H1 (cell line): ENCODE results near the gene LDLRAD4. TPM values are rescaled to one million over a fixed set of nuclear protein-coding genes. Genes with fewer than 3 reads are reported as not detected.

Experiments
- CTCF ChIA-PET: fragments of 300-600 bp; sonication (Branson Sonifier 250); formaldehyde crosslinking; loops from one replicate; lab custom pipeline; 2021; ENCODE audit not compliant: partially characterized antibody; lab: Charles Lee
- POLR2A ChIA-PET: fragments of 300-600 bp; sonication (Branson Sonifier 250); formaldehyde crosslinking; loops from one replicate; lab custom pipeline; 2021; ENCODE audit warnings: inconsistent platforms; ENCODE audit not compliant: partially characterized antibody; lab: Charles Lee
- DNase-seq, 2 experiments: peaks; one replicate each; pipeline versions ENCODE4 v3.0.0 to v3.0.0-alpha.2; 2010 to 2022; ENCODE audit warnings: low spot score in 2 of 2, low read depth in 1 of 2, mixed read lengths in 1 of 2
- FAIRE-seq: peaks from 2 replicates; lab custom pipeline; 2011; peaks lifted over from hg19 to GRCh38; lab: Jason Lieb, UNC
- H2AFZ ChIP-seq: 2 replicates; pipeline ENCODE4 v1.8.1; 2012; ENCODE audit warnings: low read length, inconsistent platforms
- H2AK5ac ChIP-seq: 2 replicates; pipeline ENCODE4 v1.6.1; 2013; ENCODE audit warnings: low read depth, low read length
- H2BK120ac ChIP-seq: replicated peaks from 2 replicates; pipeline ENCODE3; 2013; ENCODE audit warnings: low read depth, low read length, inconsistent platforms
- H2BK12ac ChIP-seq: 2 replicates; pipeline ENCODE4 v1.6.1; 2013; ENCODE audit warnings: low read depth, low read length
- H2BK15ac ChIP-seq: 2 replicates; pipeline ENCODE4 v1.6.1; 2013; ENCODE audit warnings: low read length
- H2BK20ac ChIP-seq: 2 replicates; pipeline ENCODE4 v1.6.1; 2013; ENCODE audit warnings: low read length
- H2BK5ac ChIP-seq: 2 replicates; pipeline ENCODE4 v1.6.1; 2013; ENCODE audit warnings: low read depth, low read length
- H3K14ac ChIP-seq: 2 replicates; pipeline ENCODE4 v1.6.1; 2013; ENCODE audit warnings: inconsistent platforms; ENCODE audit not compliant: insufficient read length
- H3K18ac ChIP-seq: 2 replicates; pipeline ENCODE4 v1.6.1; 2013; ENCODE audit warnings: low read length; ENCODE audit errors: extremely low read depth
- H3K23ac ChIP-seq: 2 replicates; pipeline ENCODE4 v1.6.1; 2013; ENCODE audit warnings: inconsistent platforms; ENCODE audit not compliant: insufficient read length
- H3K23me2 ChIP-seq: 2 replicates; pipeline ENCODE4 v1.6.1; 2013; ENCODE audit warnings: low read depth, low read length
- H3K27ac ChIP-seq: 2 replicates; pipeline ENCODE4 v1.6.1; 2011; ENCODE audit warnings: low read depth, low read length, inconsistent platforms
- H3K27me3 ChIP-seq, 4 experiments: replicated peaks in 1 of 4; 1 replicate in 1 of 4; 2 replicates in 3 of 4; pipeline versions ENCODE4 v1.6.1 to v1.8.1; 2011 to 2013; ENCODE audit warnings: low read length in 3 of 4, mild to moderate bottlenecking in 3 of 4, inconsistent platforms in 2 of 4, mixed read lengths in 2 of 4, moderate library complexity in 1 of 4; ENCODE audit not compliant: control insufficient read depth in 3 of 4, insufficient read depth in 3 of 4; ENCODE audit errors: extremely low read depth in 1 of 4
- H3K36me3 ChIP-seq, 4 experiments: 2 replicates each; pipeline versions ENCODE4 v1.6.1 to v1.8.1; 2011 to 2013; ENCODE audit warnings: mild to moderate bottlenecking in 4 of 4, low read length in 3 of 4, moderate library complexity in 2 of 4, control low read depth in 1 of 4, inconsistent platforms in 1 of 4; ENCODE audit not compliant: insufficient read depth in 4 of 4, control insufficient read depth in 2 of 4
- H3K4ac ChIP-seq: replicated peaks from 2 replicates; pipeline ENCODE3; 2013; ENCODE audit warnings: low read length, low read depth, mixed read lengths, inconsistent platforms; ENCODE audit not compliant: insufficient read length
- H3K4me1 ChIP-seq, 4 experiments: replicated peaks in 1 of 4; 1 replicate in 1 of 4; 2 replicates in 3 of 4; pipeline versions ENCODE4 v1.6.1 to v1.8.1; 2011 to 2013; ENCODE audit warnings: low read length in 3 of 4, inconsistent platforms in 2 of 4, mixed read lengths in 1 of 4; ENCODE audit not compliant: insufficient read depth in 4 of 4, control insufficient read depth in 3 of 4
- H3K4me2 ChIP-seq, 2 experiments: 2 replicates each; pipeline versions ENCODE4 v1.6.1 to v1.8.1; 2011 to 2013; ENCODE audit warnings: low read depth in 2 of 2, low read length in 2 of 2, control low read depth in 1 of 2, inconsistent platforms in 1 of 2, mild to moderate bottlenecking in 1 of 2; ENCODE audit not compliant: insufficient read depth in 1 of 2
- H3K4me3 ChIP-seq, 4 experiments: fragments of 200-600, 300-600 bp in 1 of 4; sonication (generic), shearing (Covaris generic), sonication (Bioruptor Twin) in 1 of 4; 2 replicates each; pipeline versions ENCODE4 v1.5.1 to v1.8.1; 2011 to 2016; ENCODE audit warnings: low read length in 4 of 4, low read depth in 3 of 4, control low read depth in 2 of 4, inconsistent platforms in 2 of 4, mild to moderate bottlenecking in 2 of 4, mixed read lengths in 1 of 4, moderate library complexity in 1 of 4; ENCODE audit not compliant: insufficient read depth in 2 of 4; ENCODE audit errors: extremely low read depth in 1 of 4
- H3K56ac ChIP-seq: replicated peaks from 2 replicates; pipeline ENCODE3; 2013; ENCODE audit warnings: low read depth, mild to moderate bottlenecking, mixed read lengths, low read length, inconsistent platforms; ENCODE audit not compliant: insufficient read length
- H3K79me1 ChIP-seq: 2 replicates; pipeline ENCODE4 v1.6.1; 2013; ENCODE audit warnings: low read depth, low read length, control low read depth
- H3K79me2 ChIP-seq, 2 experiments: 2 replicates each; pipeline versions ENCODE4 v1.6.1 to v1.8.1; 2012 to 2013; ENCODE audit warnings: low read length in 2 of 2, mild to moderate bottlenecking in 2 of 2, inconsistent platforms in 1 of 2; ENCODE audit not compliant: insufficient read depth in 2 of 2, control insufficient read depth in 1 of 2
- H3K9ac ChIP-seq, 4 experiments: replicated peaks in 1 of 4; 1 replicate in 1 of 4; 2 replicates in 3 of 4; pipeline versions ENCODE4 v1.6.1 to v1.8.1; 2011 to 2013; ENCODE audit warnings: low read depth in 3 of 4, low read length in 3 of 4, control low read depth in 2 of 4, mild to moderate bottlenecking in 2 of 4, moderate library complexity in 2 of 4, inconsistent platforms in 1 of 4; ENCODE audit errors: extremely low read depth in 1 of 4
- H3K9me3 ChIP-seq, 2 experiments: 2 replicates each; pipeline versions ENCODE4 v1.6.1 to v1.8.1; 2012 to 2013; ENCODE audit warnings: mild to moderate bottlenecking in 2 of 2, moderate library complexity in 2 of 2, control low read depth in 1 of 2, inconsistent platforms in 1 of 2, low read depth in 1 of 2, low read length in 1 of 2, mixed read lengths in 1 of 2; ENCODE audit not compliant: insufficient read depth in 2 of 2
- H4K20me1 ChIP-seq, 2 experiments: replicated peaks in 1 of 2; 2 replicates each; pipeline versions ENCODE3 to v1.8.1; 2011 to 2013; ENCODE audit warnings: inconsistent platforms in 2 of 2, low read length in 2 of 2, mild to moderate bottlenecking in 1 of 2; ENCODE audit not compliant: insufficient read depth in 2 of 2, control insufficient read depth in 1 of 2
- H4K5ac ChIP-seq: 2 replicates; pipeline ENCODE4 v1.6.1; 2013; ENCODE audit warnings: low read length, low read depth, mixed read lengths, inconsistent platforms; ENCODE audit not compliant: insufficient read length
- H4K8ac ChIP-seq: 2 replicates; pipeline ENCODE4 v1.8.0; 2013; ENCODE audit warnings: mild to moderate bottlenecking, moderate library complexity, low read length, inconsistent platforms; ENCODE audit not compliant: insufficient read depth; ENCODE audit errors: extremely low read depth
- H4K91ac ChIP-seq: replicated peaks from 2 replicates; pipeline ENCODE3; 2013; ENCODE audit warnings: low read length, mixed read lengths, inconsistent platforms; ENCODE audit not compliant: insufficient read length
- ASH2L ChIP-seq: fragments of 200-600, 300-600 bp; sonication (generic); IDR thresholded peaks from one replicate; pipeline ENCODE4 v1.7.1; 2017; ENCODE audit warnings: low read length
- WGBS, 2 experiments: shearing (Covaris generic) in 1 of 2; methylation state at CpG; one replicate each; pipeline versions ENCODE4 v1.1.6 to v1.1.7; 2013 to 2015; ENCODE audit warnings: low lambda C conversion rate in 2 of 2, mixed read lengths in 2 of 2, inconsistent platforms in 1 of 2, low coverage in 1 of 2, missing lambda C conversion rate in 1 of 2; ENCODE audit not compliant: insufficient replicate concordance in 2 of 2, insufficient coverage in 1 of 2, insufficient read length in 1 of 2; ENCODE audit errors: extremely low coverage in 1 of 2, missing lambda C conversion rate in 1 of 2; 5-methylcytosine and 5-hydroxymethylcytosine counted together
- polyA plus RNA-seq, 7 experiments: library from polyadenylated mRNA; depleted of rRNA in 3 of 7; stranded (reverse) in 5 of 7; unstranded in 2 of 7; fragments of >200 nt in 5 of 7; fragments of 200-250 nt in 2 of 7; gene quantifications; 1 replicate in 5 of 7; 2 replicates in 1 of 7; 4 replicates in 1 of 7; pipeline versions ENCODE4 v1.2.1 to v1.2.3, GENCODE V29; 2011 to 2013; ENCODE audit warnings: missing spikeins in 2 of 7, mixed read lengths in 2 of 7
- total RNA-seq: library from RNA; stranded (reverse); fragmentation: NEBNext Ultra II Directional; extraction: Animal tissue kit (Norgen Biotek cat#: 25700); gene quantifications from 2 replicates; pipeline ENCODE4 v1.2.1, GENCODE V29; 2021

Gene LDLRAD4
- total and polyA plus RNA-seq, 2 of the 8 experiments (the other 6 are each of a cell fraction or from before 2014, with no cell fraction given), result 0.77 to 1.4 TPM

DNA sequence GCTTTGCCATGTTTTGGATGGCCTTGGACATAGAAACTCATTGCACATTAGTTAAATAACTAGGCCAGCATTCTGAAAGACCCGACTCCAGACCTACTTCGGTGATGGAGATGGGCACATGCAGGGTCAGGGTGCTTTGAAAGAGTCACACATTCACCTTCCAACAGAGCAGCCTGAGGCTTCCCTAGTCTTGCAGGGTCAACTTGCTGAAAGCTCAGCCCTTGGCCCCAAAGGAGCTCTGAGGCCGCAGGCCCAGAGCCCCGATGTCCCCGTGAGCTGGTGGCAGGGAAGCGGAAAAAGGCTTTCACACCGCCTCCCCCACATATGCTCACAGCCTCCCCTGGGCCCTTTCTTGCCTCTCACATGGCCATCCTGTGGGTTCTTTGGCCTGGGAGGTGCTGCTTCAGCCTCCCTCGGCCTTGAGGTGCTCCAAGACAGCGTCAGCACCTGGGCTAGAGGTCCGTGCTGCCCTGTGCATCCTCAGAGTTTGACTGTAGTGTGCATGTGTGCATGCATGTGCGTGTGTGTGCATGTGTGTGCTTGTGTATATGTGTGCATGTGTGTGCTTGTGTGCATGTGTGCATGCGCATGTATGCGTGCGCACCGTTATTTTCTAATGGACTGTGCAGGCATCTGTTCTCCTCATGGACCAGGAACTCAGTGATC lies 21.6 kb downstream of the LDLRAD4 start:
- Histone ChIP-seq H3K4ac (peak overlapping the region; percentile 42), H3K4me3 (no peak overlapping the region), H2BK5ac (0 out of 2 replicates have a peak overlapping the region, but pooled peaks have one; percentile 60), H3K27me3 (no peaks in the 10 kb centered on the region), H3K27ac (no peak overlapping the region), H2BK12ac (no peak overlapping the region), H3K79me2 (no peaks in the 10 kb centered on the region), H4K20me1 (no peaks in the 10 kb centered on the region), H3K23ac (no peak overlapping the region), H3K18ac (no peak overlapping the region; the same call in 1 of the 2 replicates), H2BK120ac (peak overlapping the region; percentile 66), H4K8ac (no peak overlapping the region; the same call in 1 of the 2 replicates), H3K4me2 (no peak overlapping the region), H2AK5ac (0 out of 2 replicates have a peak overlapping the region, but pooled peaks have one; percentile 65), H3K14ac (no peak overlapping the region), H3K56ac (no peak overlapping the region), H3K9me3 (no peaks in the 10 kb centered on the region), H3K23me2 (peaks cover 12% of the 10 kb centered on the region; the same call in 1 of the 2 replicates)
- ChIA-PET POLR2A (interaction anchor here (0.6 kb wide), 1 partner anchor 206 kb away, joined by 3 read pairs; no protein-coding TSS in a partner anchor), CTCF (interaction anchor here (0.6 to 1.6 kb wide), 2 partner anchors 390 to 508 kb away, joined by 3 to 5 read pairs; no protein-coding TSS in a partner anchor)
- no peak for TF ChIP-seq ASH2L
- TF ChIP-seq, all 59 proteins: peak for 0
- Histone ChIP-seq H2BK20ac (no peak overlapping the region), H3K9ac (no peak overlapping the region), H2AFZ (no peak overlapping the region), H3K4me1 (peaks cover 0 to 8% (median 0%) of the 10 kb centered on the region in 4 experiments; a peak in 2 of 7 replicates), H2BK15ac (peak overlapping the region; percentile 97; the same call in 1 of the 2 replicates), H4K91ac (no peak overlapping the region), H4K5ac (peak overlapping the region; percentile 36), H3K36me3 (no peaks in the 10 kb centered on the region), H3K79me1 (no peaks in the 10 kb centered on the region)
- 95% methylated on average over 11 of the region's 15 CpGs; no CpG with 5 or more reads in 1 of the 2 experiments for WGBS, 2 experiments
- no peak for DNase-seq
- no peak for FAIRE-seq
